Epithelial cell of proximal tubule (primary cell): Measurements from ENCODE around the gene PDE4D. TPM values are rescaled to one million over a fixed set of nuclear protein-coding genes. Genes with fewer than 3 reads are reported as not detected.

ENCODE experiments used
- DNase-seq: peaks from one replicate; pipeline ENCODE4 v3.0.0-alpha.2; 2011; ENCODE audit warnings: low read depth
- H3K4me3 ChIP-seq: 2 replicates; pipeline ENCODE4 v1.5.1; 2011; ENCODE audit warnings: low read depth, mild to moderate bottlenecking, low read length
- total RNA-seq: library from RNA; depleted of rRNA; stranded (reverse); fragments of >200 nt; gene quantifications from 2 replicates; pipeline ENCODE4 v1.2.3, GENCODE V29; 2015
- TF ChIP-seq, protein P1 (sequence below): conservative IDR thresholded peaks from 2 replicates; pipeline ENCODE4 v1.5.1; 2012; ENCODE audit warnings: low read depth, mild to moderate bottlenecking, low read length

The PDE4D gene
- total RNA-seq, 1 donor from 2014 or later, result 18.4 TPM

DNA sequence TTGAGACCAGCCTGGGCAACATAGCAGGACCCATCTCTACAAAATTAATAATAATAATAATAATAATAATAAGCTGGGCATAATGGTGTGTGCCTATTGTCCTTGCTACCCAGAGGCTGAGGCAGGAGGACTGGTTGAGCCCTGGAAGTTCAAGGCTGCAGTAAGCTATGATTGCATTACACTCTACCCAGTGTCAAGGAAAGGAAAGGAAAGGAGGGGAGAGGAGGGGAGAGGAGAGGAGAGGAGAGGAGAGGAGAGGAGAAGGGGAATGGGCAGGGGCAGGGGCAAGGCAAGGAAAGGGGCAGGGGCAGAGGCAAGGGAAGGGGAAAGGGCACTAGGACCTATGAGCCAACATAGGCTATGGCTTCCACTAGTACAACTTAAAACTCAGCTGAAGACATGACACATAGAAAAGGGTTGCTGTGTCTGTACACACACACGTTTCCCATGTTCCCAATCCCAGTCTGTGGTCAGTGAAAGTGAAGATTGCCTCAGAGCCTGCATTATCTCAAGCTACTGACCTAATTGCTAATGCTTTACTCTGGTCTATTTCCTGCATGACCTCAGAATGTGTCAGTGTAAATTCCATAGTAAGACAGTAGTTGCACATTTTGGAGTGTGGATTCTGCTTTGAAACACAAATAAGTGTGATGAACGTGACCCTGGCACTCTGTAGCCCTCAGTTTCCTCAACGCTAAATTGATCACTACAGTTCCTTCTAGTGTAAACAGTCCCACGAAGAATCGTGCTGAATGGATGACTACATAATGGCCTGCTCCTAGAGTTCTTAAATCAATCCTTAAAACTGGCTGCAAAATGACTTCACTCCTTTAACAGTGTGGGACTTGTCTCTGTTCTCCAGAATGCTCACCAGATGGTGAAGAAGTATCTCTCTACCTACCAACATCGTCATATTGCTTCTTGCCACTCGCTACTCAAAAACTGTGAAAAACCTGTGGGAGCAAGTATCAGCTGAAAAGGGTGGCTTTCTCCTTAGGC is 813.6 kb downstream of the PDE4D start:
- TF ChIP-seq, protein P1, sequence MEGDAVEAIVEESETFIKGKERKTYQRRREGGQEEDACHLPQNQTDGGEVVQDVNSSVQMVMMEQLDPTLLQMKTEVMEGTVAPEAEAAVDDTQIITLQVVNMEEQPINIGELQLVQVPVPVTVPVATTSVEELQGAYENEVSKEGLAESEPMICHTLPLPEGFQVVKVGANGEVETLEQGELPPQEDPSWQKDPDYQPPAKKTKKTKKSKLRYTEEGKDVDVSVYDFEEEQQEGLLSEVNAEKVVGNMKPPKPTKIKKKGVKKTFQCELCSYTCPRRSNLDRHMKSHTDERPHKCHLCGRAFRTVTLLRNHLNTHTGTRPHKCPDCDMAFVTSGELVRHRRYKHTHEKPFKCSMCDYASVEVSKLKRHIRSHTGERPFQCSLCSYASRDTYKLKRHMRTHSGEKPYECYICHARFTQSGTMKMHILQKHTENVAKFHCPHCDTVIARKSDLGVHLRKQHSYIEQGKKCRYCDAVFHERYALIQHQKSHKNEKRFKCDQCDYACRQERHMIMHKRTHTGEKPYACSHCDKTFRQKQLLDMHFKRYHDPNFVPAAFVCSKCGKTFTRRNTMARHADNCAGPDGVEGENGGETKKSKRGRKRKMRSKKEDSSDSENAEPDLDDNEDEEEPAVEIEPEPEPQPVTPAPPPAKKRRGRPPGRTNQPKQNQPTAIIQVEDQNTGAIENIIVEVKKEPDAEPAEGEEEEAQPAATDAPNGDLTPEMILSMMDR, result no peak
- DNase-seq, result peak; percentile 96
- H3K4me3 ChIP-seq, result no peak overlapping the region

DNA sequence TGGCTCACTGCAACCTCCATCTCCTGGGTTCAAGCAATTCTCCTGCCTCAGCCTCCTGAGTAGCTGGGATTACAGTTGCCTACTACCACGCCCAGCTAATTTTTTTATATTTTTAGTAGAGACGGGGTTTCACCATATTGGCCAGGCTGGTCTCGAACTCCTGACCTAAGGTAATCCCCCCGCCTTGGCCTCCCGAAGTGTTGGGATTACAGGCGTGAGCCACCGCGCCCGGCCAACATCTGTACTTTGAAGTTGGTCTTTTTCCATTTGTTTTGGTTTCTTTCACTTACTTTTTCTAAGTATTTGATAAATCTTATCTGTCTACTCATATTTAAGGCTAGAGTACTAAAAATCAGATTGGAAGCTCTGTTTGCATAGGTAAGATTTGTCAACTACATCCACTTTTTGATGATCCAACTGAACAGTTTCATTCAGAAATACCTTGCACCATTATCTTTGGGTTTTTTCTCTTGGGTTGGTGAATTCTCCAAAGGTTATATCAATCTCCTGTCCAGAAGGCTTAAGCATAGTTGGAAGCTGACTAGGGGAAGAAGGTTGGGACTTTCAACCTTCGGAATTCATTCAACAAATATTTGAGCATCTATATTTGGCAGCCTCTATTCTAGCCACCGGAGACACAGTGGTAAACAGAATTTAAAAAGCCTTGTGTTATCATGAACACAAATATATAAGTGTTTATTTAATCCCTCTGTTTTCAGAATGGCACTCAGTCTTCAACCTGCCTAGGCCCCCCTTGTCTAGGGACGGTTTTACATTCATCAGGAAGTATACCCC is 821.6 kb downstream of the PDE4D start:
- no peak for DNase-seq
- no peak overlapping the region for H3K4me3 ChIP-seq
- TF ChIP-seq, protein P1, result no peak

DNA sequence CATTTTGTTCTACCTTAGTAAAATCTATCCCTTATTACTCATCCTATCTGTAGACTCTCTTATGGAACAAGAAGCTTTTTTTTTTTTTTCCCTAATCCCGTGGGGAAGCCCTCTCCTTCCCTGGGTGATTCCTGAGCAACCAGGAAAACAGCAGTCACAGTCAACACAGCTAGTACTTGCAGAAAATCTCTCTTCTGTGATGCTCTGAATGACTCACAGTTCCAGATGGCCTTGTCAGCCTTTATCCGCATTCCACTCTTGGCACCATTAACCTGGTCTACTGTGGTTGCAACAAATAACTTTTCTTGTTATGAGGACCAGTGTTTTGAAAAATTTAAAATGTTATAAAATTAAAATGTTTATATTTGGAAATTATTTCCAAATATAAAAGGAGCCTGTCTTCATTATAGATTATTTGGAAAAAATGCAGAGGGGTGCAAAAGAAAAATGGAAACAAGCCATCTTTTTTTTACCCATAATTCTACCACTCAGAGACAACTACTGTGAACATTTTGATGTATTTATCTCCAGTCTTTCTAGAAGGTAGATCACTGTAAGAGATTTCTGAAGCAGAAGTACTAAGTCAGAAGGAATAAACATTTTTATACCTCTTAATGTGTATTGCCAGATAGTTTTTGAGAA is 824.0 kb downstream of the PDE4D start:
- TF ChIP-seq, protein P1, result no peak

DNA sequence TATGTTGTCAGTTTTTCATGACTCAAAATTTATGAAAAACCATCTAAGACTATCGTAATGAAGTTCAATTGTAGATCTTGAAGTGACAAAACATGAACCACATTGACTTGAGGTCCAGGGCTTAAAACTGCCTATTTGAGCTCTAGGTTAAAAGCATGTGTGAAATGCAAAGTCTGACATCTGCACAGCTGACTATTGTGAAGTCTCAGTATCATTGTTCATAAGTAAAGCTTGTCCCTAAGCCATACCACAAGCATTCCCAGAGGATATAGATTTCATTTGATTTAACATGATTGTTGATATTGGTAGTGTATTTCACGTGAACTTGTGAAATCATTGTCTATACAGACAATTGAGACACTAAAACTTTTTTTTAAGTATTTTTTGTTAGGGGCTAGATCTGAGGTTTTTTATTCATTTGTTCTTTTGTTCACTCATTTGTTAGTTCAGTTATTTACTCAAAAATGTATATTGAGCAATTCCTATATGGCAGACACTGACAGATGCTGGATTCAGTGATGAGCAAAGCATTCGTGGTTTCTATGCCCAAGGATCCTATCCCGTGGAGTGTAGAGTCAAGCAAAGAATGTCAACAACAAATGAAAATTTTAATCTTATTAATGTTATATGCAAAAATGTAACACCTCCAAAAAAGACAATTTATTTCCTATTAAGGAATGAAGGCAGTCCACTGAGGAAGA is 825.4 kb downstream of the PDE4D start:
- TF ChIP-seq, protein P1, result no peak
- no peak overlapping the region for H3K4me3 ChIP-seq
- DNase-seq, result no peak

More for the DNA sequence above, 824.0 kb downstream of the PDE4D start:
- H3K4me3 ChIP-seq, result no peak overlapping the region
- DNase-seq, result peak; percentile 95

DNA sequence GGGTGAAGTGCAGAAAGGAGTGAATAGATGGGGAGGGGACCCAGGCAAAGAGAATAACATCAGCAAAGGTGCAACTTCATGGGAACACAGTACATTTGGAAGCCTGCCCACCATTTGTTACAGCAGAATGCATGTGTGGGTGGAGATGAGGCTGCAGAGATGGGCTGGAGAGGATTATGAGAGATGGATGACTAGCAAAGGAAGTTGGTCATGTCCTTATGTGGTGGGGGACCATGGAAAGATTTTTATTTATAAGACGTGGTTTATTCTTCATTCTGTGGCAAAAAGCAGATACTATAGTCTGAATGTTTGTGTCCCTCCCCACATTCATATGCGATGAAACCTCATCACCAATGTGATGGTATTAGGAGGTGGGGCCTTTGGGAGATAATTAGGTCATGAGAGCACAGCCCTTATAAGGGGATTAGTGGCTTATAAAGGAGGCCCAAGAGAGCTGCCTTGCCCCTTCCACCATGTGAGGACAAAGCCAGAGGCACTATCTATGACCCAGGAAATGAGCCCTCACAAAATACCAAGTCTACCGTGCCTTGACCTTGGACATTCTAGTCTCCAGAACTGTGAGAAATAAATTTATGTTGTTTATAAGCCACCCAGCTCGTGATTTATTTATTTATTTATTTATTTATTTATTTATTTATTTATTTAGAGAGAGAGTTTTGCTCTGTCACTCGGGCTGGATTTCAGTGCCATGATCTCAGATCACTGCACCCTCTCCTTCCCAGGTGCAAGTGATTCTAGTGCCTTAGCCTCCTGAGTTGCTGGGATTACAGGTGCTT is 827.0 kb downstream of the PDE4D start:
- DNase-seq, result no peak
- no peak overlapping the region for H3K4me3 ChIP-seq
- TF ChIP-seq, protein P1, result no peak
